ENCODE results near the gene EXOSC5. TPM values are rescaled to one million over a fixed set of nuclear protein-coding genes. Genes with fewer than 3 reads are reported as not detected.
A peak's percentile ranks its signal among the peaks of the same experiment; 100 is the strongest.

The EXOSC5 gene
- total and polyA plus RNA-seq, 9 of the 15 experiments (the other 6 are each of a cell fraction or from before 2014, with no cell fraction given): 10.9 to 75.5 (median 37.8) TPM

- TF ChIP-seq ARID4B (CRISPR knock-in tag; IDR thresholded peaks at IDR 0.05) (peak; percentile 79), ZBTB26 (CRISPR knock-in tag; IDR thresholded peaks at IDR 0.05) (peak; percentile 64; the same call in 1 of the 2 replicates), RUNX1 (IDR thresholded peaks at IDR 0.05; ENCODE audit: low read depth) (no peak), E2F6 (IDR thresholded peaks at IDR 0.05; ENCODE audit: borderline replicate concordance in 1 of 2, extremely low read depth in 1 of 2, insufficient read depth in 1 of 2, insufficient read length in 1 of 2, low read depth in 1 of 2, low read length in 1 of 2, poor library complexity in 1 of 2, severe bottlenecking in 1 of 2) (no peak), ZBTB17 (CRISPR knock-in tag; IDR thresholded peaks at IDR 0.05) (no peak; the same call in 1 of the 2 replicates), ZC3H11A (IDR thresholded peaks at IDR 0.05; ENCODE audit: low read depth, low read length) (0 out of 2 replicates have a peak, but pooled peaks have one; percentile 34), ZNF764 (CRISPR knock-in tag; IDR thresholded peaks at IDR 0.05; ENCODE audit: low read depth) (no peak), ZFP36 (IDR thresholded peaks at IDR 0.05; ENCODE audit: low read depth, low read length, partially characterized antibody) (no peak), ZNF785 (CRISPR knock-in tag; IDR thresholded peaks at IDR 0.05) (no peak), CCAR2 (IDR thresholded peaks at IDR 0.05; ENCODE audit: low read depth, low read length) (no peak), SIX5 (IDR thresholded peaks at IDR 0.05; ENCODE audit: borderline replicate concordance in 1 of 2, insufficient read depth in 1 of 2, low read depth in 1 of 2, low read length in 2 of 2) (peak; percentile 50 to 53; a peak in 2 of 4 replicates), ZNF668 (CRISPR knock-in tag; IDR thresholded peaks at IDR 0.05) (no peak), MIER1 (IDR thresholded peaks at IDR 0.05; ENCODE audit: low read depth) (no peak)
Observed at GRCh38 chr19:41363753-41364523, 33.2 kb downstream of the EXOSC5 start, which contains the start of gene B9D2 (continued).
